ENCODE measurements around the gene PUSL1. TPM values are rescaled to one million over a fixed set of nuclear protein-coding genes. Genes with fewer than 3 reads are reported as not detected.

PUSL1 gene
- total RNA-seq, 4 donors from 2014 or later = 20.0 to 52.5 (median 33.2) TPM

- Histone ChIP-seq H3K36me3 (peaks cover 0 to 16% (median 6%) of the 10 kb centered on the region in 3 donors), H3K4me3 (peak overlapping the region in 3 of 4 donors; percentile 62 to 96 (median 89)), H3K4me1 (peaks cover 40 to 64% (median 50%) of the 10 kb centered on the region in 3 donors), H3K27ac (peak overlapping the region; percentile 92 to 95 (median 94)), H3K27me3 (no peaks in the 10 kb centered on the region), H3K9me3 (no peaks in the 10 kb centered on the region)
- intact Hi-C loops (cut with DNase I) = no loop called here
- DNase-seq = no peak
- TF ChIP-seq, protein P1, sequence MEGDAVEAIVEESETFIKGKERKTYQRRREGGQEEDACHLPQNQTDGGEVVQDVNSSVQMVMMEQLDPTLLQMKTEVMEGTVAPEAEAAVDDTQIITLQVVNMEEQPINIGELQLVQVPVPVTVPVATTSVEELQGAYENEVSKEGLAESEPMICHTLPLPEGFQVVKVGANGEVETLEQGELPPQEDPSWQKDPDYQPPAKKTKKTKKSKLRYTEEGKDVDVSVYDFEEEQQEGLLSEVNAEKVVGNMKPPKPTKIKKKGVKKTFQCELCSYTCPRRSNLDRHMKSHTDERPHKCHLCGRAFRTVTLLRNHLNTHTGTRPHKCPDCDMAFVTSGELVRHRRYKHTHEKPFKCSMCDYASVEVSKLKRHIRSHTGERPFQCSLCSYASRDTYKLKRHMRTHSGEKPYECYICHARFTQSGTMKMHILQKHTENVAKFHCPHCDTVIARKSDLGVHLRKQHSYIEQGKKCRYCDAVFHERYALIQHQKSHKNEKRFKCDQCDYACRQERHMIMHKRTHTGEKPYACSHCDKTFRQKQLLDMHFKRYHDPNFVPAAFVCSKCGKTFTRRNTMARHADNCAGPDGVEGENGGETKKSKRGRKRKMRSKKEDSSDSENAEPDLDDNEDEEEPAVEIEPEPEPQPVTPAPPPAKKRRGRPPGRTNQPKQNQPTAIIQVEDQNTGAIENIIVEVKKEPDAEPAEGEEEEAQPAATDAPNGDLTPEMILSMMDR (IDR thresholded peaks at IDR 0.05) = no peak
- no peak for TF ChIP-seq POLR2A (IDR thresholded peaks at IDR 0.05)
- WGBS, 2 donors = 75% methylated on average over 2 of the region's 12 CpGs; no CpG with 5 or more reads in 1 of the 2 donors
Measured at GRCh38 chr1:1345860-1346500, 37.6 kb downstream of the PUSL1 start.

GRCh38 chr1:1346501-1346890, 38.1 kb downstream of the PUSL1 start:
- no peak for DNase-seq
- Histone ChIP-seq H3K36me3 (peaks cover 0 to 11% (median 4%) of the 10 kb centered on the region in 3 donors), H3K9me3 (no peaks in the 10 kb centered on the region), H3K27me3 (no peaks in the 10 kb centered on the region), H3K4me3 (peak overlapping the region in 3 of 4 donors; percentile 62 to 96 (median 89)), H3K27ac (peak overlapping the region; percentile 92 to 95 (median 94)), H3K4me1 (peaks cover 43 to 68% (median 53%) of the 10 kb centered on the region in 3 donors)
- intact Hi-C loops (cut with DNase I) = no loop called here
- TF ChIP-seq, protein P1 (IDR thresholded peaks at IDR 0.05) = no peak
- no peak for TF ChIP-seq POLR2A (IDR thresholded peaks at IDR 0.05)
- WGBS, 2 donors = 91 to 92% methylated on average over 4 to 5 of the region's 10 CpGs

DNA sequence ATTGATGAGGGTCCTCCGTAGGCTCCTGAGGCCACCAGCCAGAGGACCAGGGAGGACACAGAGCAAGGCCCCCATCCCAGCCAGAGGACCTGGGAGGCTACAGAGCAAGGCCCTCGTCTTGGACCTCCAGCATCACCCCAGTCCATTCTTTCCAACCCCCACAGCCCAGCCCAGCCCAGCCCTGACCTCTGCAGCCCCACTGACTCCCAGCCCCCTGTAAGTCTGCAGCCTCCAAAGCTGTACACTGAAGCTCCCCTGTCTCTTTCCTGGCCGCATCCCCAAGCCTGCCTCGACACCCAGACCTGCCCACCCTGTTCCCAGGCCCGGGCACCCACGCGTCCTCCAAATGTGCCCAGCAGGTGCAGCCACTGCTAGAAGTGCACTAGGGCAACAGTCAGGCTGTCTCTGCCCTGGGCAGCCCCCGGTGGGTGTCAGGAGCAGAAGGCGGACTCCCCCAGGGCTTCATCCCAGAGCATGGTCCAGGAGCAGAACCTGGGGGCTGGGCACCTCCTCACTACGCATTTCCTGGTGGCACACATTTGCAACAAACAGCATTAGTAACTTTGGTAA, 38.7 kb downstream of the PUSL1 start:
- peak overlapping the region; percentile 62 to 96 (median 84) for H3K4me3 ChIP-seq
- WGBS, 2 donors = 59 to 60% methylated on average over 1 to 4 of the region's 10 CpGs
- DNase-seq = no peak
- peak overlapping the region; percentile 92 to 95 (median 94) for H3K27ac ChIP-seq
- peaks cover 0 to 3% (median 0%) of the 10 kb centered on the region in 4 donors for H3K27me3 ChIP-seq
- peaks cover 49 to 74% (median 59%) of the 10 kb centered on the region in 3 donors for H3K4me1 ChIP-seq
- TF ChIP-seq POLR2A (IDR thresholded peaks at IDR 0.05) = no peak
- TF ChIP-seq, protein P1 (IDR thresholded peaks at IDR 0.05) = no peak
- H3K9me3 ChIP-seq = no peaks in the 10 kb centered on the region
- peaks cover 0 to 11% (median 0%) of the 10 kb centered on the region in 3 donors for H3K36me3 ChIP-seq
- intact Hi-C loops (cut with DNase I) = no loop called here

DNA sequence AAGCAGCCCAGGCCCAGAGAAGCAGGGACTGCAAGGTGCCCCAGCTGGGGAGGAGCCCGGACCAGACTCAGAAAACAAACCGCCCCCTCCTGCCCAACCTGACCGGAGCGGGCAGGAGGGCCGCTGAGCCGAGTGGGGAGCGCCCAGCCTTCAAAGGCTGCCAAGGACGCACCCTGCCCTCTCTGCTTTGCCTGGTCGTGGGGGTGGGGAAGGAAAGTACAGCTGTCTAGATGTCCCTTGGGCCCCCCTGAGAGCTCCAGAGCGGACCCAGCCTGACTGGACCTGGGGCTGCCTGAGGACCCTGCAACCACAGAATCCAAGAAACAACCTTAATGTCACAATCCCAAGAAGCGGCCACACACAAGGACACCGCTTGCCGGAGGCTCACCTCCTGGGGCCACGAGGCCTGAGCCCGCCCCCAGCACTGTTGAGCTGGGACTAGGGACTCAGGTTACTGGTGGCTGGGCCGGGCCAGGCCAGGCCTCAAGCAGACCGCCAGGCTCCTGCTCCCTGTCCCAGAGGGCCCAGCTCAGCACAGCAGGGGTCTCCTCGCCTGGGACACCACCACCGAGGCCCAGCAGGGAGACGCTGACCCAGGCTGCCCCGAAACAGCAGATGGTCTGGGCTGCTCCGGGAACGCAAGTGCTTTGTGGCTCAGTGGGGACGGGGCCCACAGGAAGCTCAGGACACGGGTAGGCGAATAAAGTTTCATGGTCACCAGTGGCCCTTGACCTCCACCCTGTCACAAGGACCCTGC, 39.4 kb downstream of the PUSL1 start:
- Histone ChIP-seq H3K9me3 (no peaks in the 10 kb centered on the region), H3K27ac (peak overlapping the region; percentile 92 to 95 (median 94)), H3K36me3 (peaks cover 0 to 12% (median 0%) of the 10 kb centered on the region in 3 donors), H3K4me1 (peaks cover 51 to 74% (median 59%) of the 10 kb centered on the region in 3 donors), H3K4me3 (peak overlapping the region; percentile 62 to 96 (median 84)), H3K27me3 (peaks cover 0 to 10% (median 0%) of the 10 kb centered on the region in 4 donors)
- no peak for TF ChIP-seq POLR2A (IDR thresholded peaks at IDR 0.05)
- TF ChIP-seq, protein P1 (IDR thresholded peaks at IDR 0.05) = no peak
- no peak for DNase-seq
- no CpG with 5 or more reads among the region's 26 CpGs for WGBS, 2 donors
- intact Hi-C loops (cut with DNase I) = no loop called here
